Stimulated activated CD4-positive, alpha-beta T cell treated with anti-CD3 and anti-CD28 coated beads, Interleukin-12 subunit alpha, Interleukin-12 subunit beta, amount 100 ng/mL, for 4 hours (primary cell): Measurements from ENCODE around the gene IQCE.
"Not testable (repeated sequence)": the region's sequence is repeated elsewhere in the genome, so short reads cannot be mapped to it uniquely, and the experiment has no call there.

Source experiments
- DNase-seq: peaks from one replicate; pipeline ENCODE4 v3.0.0-alpha.2; 2020

The IQCE gene

GRCh38 chr7:2554661-2555111, 4.1 kb upstream of the IQCE start:
- DNase-seq: no peak

- DNase-seq: peak; percentile 97
These were observed 3.4 kb upstream of the IQCE start, which contains the start of gene BRAT1 for GRCh38 chr7:2555121-2556052. BRAT1 (minus strand) TSS chr7:2555524; CDS start chr7:2554431, 1,093 bp downstream.

- DNase-seq: no peak
These were observed 638 bp downstream of the IQCE start for GRCh38 chr7:2559283-2559950.

- DNase-seq: not testable (repeated sequence)
These were observed 5.2 kb downstream of the IQCE start for GRCh38 chr7:2563955-2564354.

- DNase-seq: no peak
These were observed 6.3 kb downstream of the IQCE start for GRCh38 chr7:2564970-2565540.

- no peak for DNase-seq
These were observed 7.6 kb downstream of the IQCE start for GRCh38 chr7:2566348-2566889.

GRCh38 chr7:2566890-2567678, 8.3 kb downstream of the IQCE start:
- DNase-seq: no peak

GRCh38 chr7:2567679-2568278, 9.0 kb downstream of the IQCE start:
- no peak for DNase-seq

GRCh38 chr7:2568521-2569223, 9.9 kb downstream of the IQCE start:
- no peak for DNase-seq

GRCh38 chr7:2569421-2569820, 10.6 kb downstream of the IQCE start:
- DNase-seq: no peak

GRCh38 chr7:2570021-2570420, 11.2 kb downstream of the IQCE start:
- DNase-seq: no peak

GRCh38 chr7:2571409-2571808, 12.6 kb downstream of the IQCE start:
- DNase-seq: no peak

- no peak for DNase-seq
These were observed 13.5 kb downstream of the IQCE start for GRCh38 chr7:2572101-2572842.

- DNase-seq: no peak
These were observed 15.0 kb downstream of the IQCE start for GRCh38 chr7:2573761-2574160.

- no peak for DNase-seq
These were observed 16.4 kb downstream of the IQCE start for GRCh38 chr7:2575046-2575732.

- DNase-seq: no peak
These were observed 17.1 kb downstream of the IQCE start for GRCh38 chr7:2575733-2576340.

- DNase-seq: no peak
These were observed 18.1 kb downstream of the IQCE start for GRCh38 chr7:2576742-2577491.

GRCh38 chr7:2577914-2578680, 19.3 kb downstream of the IQCE start:
- no peak for DNase-seq
